IMR-90 (cell line): ENCODE results near the gene CIROP.
A peak's percentile ranks its signal among the peaks of the same experiment; 100 is the strongest.

Experiments used
- BHLHE40 ChIP-seq: fragments of 150-350 bp; IDR thresholded peaks from 2 replicates; pipeline ENCODE4 v1.6.1; 2016; ENCODE audit warnings: mild to moderate bottlenecking, low read depth, low read length
- CTCF ChIP-seq: conservative IDR thresholded peaks from 2 replicates; pipeline ENCODE4 v1.5.1; 2012; ENCODE audit warnings: mild to moderate bottlenecking, low read depth, low read length, improper control_type of control experiment
- ELK1 ChIP-seq: fragments of 150-350 bp; IDR thresholded peaks from 2 replicates; pipeline ENCODE4 v1.6.1; 2016; ENCODE audit warnings: low read depth, mild to moderate bottlenecking, low read length, moderate library complexity, borderline replicate concordance
- POLR2A ChIP-seq: IDR thresholded peaks from 2 replicates; pipeline ENCODE4 v1.6.1; 2012; ENCODE audit warnings: mild to moderate bottlenecking, low read depth, low read length
- RCOR1 ChIP-seq: IDR thresholded peaks from 2 replicates; pipeline ENCODE4 v1.6.1; 2012; ENCODE audit warnings: mild to moderate bottlenecking, low read length, improper control_type of control experiment; ENCODE audit not compliant: insufficient replicate concordance
- USF2 ChIP-seq: fragments of 150-350 bp; IDR thresholded peaks from 2 replicates; pipeline ENCODE4 v1.6.1; 2017; ENCODE audit warnings: mild to moderate bottlenecking, antibody characterized with exemption, low read length, low read depth

GRCh38 chr14:23062002-23062401, 42.8 kb downstream of the CIROP start:
- TF ChIP-seq USF2 (peak; percentile 62), CTCF (0 out of 2 replicates have a peak, but pooled peaks have one; percentile 11), POLR2A (no peak), ELK1 (no peak), BHLHE40 (peak; percentile 96), RCOR1 (no peak)
